ENCODE results near the gene GATA3.

- TF ChIP-seq POLR2A (IDR thresholded peaks at IDR 0.05) = no peak
- TF ChIP-seq CTCF (IDR thresholded peaks at IDR 0.05) = no peak
Observed at GRCh38 chr10:8037199-8037801, 17.2 kb upstream of the GATA3 start.

Measured in breast epithelium (tissue), 3 donors.